Measurements from ENCODE around the gene LHX8. TPM values are rescaled to one million over a fixed set of nuclear protein-coding genes. Genes with fewer than 3 reads are reported as not detected.

LHX8 gene
- total and polyA plus RNA-seq, 9 of the 15 experiments (the other 6 are each of a cell fraction or from before 2014, with no cell fraction given) = not detected

- TF ChIP-seq RREB1 (CRISPR knock-in tag; IDR thresholded peaks at IDR 0.05) (no peak), CREB3L1 (IDR thresholded peaks at IDR 0.05; ENCODE audit: borderline replicate concordance, low read depth) (no peak)
These were observed 54.7 kb downstream of the LHX8 start (continued) for GRCh38 chr1:75188892-75189291.

- no peaks in the 10 kb centered on the region for H4K20me1 ChIP-seq (replicated peaks; ENCODE audit: control insufficient read depth, insufficient read depth, low read length)
- intact Hi-C loops (cut with micrococcal nuclease) = no loop called here
- no peak overlapping the region for H3K9ac ChIP-seq (ENCODE audit: insufficient read depth in 1 of 2, low read depth in 2 of 2, low read length in 2 of 2)
- 0% methylated on average over 1 of the region's 1 CpG for WGBS (ENCODE audit: insufficient coverage, low coverage, missing lambda C conversion rate)
- H3K27ac ChIP-seq (ENCODE audit: extremely low read depth, low read depth, low read length) = no peak overlapping the region
- no peaks in the 10 kb centered on the region for H3K9me1 ChIP-seq (ENCODE audit: control insufficient read depth, insufficient read depth, low read length)
- H3K4me2 ChIP-seq (ENCODE audit: insufficient read depth, low read length) = no peak overlapping the region
- no TSS peak for BruUV-seq (replicated peaks)
- FAIRE-seq = no peak
- no peak for ATAC-seq
- H3K79me2 ChIP-seq (ENCODE audit: control insufficient read depth, insufficient read depth, low read length) = no peaks in the 10 kb centered on the region
- H2AFZ ChIP-seq (ENCODE audit: low read depth, low read length) = no peak overlapping the region
- CTCF ChIA-PET (ENCODE audit: low intra/inter-chr PET ratio) = no interaction called here
- H3K27me3 ChIP-seq (ENCODE audit: control insufficient read depth in 2 of 2, insufficient read depth in 2 of 2, low read length in 2 of 2) = no peaks in the 10 kb centered on the region
- no peak for DNase-seq (ENCODE audit: extremely low read depth in 1 of 4, low spot score in 3 of 4)
- H3K4me1 ChIP-seq (replicated peaks in 1 of 2; ENCODE audit: control insufficient read depth in 2 of 2, insufficient read depth in 2 of 2, low read length in 2 of 2) = no peaks in the 10 kb centered on the region
- in situ Hi-C loops (cut with MboI) = no loop called here
- POLR2A ChIA-PET = interaction anchor here (0.6 to 1.5 kb wide), 3 partner anchors 9 to 417 kb away, joined by 3 to 5 read pairs (median 3); no protein-coding TSS in a partner anchor
- H3K36me3 ChIP-seq (ENCODE audit: control insufficient read depth, insufficient read depth, low read length) = no peaks in the 10 kb centered on the region
- H3K4me3 ChIP-seq = no peak overlapping the region
- no peaks in the 10 kb centered on the region for H3K9me3 ChIP-seq (replicated peaks; ENCODE audit: control insufficient read depth, insufficient read depth, low read depth, low read length)
- no peak for TF ChIP-seq ZNF175 (CRISPR knock-in tag; IDR thresholded peaks at IDR 0.05; ENCODE audit: low read depth)
- TF ChIP-seq ARID2 (IDR thresholded peaks at IDR 0.05) = no peak
- no peak for TF ChIP-seq ZNF778 (CRISPR knock-in tag; IDR thresholded peaks at IDR 0.05)
- no peak for TF ChIP-seq IRF2 (CRISPR knock-in tag; IDR thresholded peaks at IDR 0.05)
- TF ChIP-seq ZNF695 (CRISPR knock-in tag; IDR thresholded peaks at IDR 0.05) = no peak
- TF ChIP-seq PHTF2 (CRISPR knock-in tag; IDR thresholded peaks at IDR 0.05) = no peak
- no peak for TF ChIP-seq KDM2B (CRISPR knock-in tag; IDR thresholded peaks at IDR 0.05)
- TF ChIP-seq TFAP4 (CRISPR knock-in tag; IDR thresholded peaks at IDR 0.05; ENCODE audit: borderline replicate concordance) = no peak
- no peak for TF ChIP-seq ZNF280B (CRISPR knock-in tag; IDR thresholded peaks at IDR 0.05)
- no peak for TF ChIP-seq TEAD1 (CRISPR knock-in tag; IDR thresholded peaks at IDR 0.05)
These were observed 64.0 kb downstream of the LHX8 start for GRCh38 chr1:75198163-75198562.
